ENCODE results near the gene C1RL.

The C1RL gene

GRCh38 chr12:7137908-7138307 is 28.9 kb upstream of the C1RL start:
- no peak for DNase-seq (ENCODE audit: low read depth in 2 of 3, low spot score in 2 of 3)

DNA sequence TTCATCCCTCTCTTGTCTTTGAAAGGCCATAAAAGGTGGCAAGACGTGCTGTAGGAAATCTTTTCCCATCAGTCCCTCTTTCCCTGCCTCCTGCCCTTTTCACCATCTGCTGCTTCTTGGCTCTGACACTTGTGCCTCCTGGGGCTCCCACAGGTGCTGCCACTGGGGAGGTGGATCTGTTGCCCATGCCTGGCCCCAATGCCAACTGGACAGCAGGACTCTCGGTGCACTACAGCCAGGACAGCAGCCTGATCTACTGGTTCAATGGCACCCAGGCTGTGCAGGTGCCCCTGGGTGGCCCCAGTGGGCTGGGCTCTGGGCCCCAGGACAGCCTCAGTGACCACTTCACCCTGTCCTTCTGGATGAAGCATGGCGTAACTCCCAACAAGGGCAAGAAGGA is 27.7 kb upstream of the C1RL start:
- DNase-seq (ENCODE audit: low read depth in 2 of 3, low spot score in 2 of 3): no peak

DNA sequence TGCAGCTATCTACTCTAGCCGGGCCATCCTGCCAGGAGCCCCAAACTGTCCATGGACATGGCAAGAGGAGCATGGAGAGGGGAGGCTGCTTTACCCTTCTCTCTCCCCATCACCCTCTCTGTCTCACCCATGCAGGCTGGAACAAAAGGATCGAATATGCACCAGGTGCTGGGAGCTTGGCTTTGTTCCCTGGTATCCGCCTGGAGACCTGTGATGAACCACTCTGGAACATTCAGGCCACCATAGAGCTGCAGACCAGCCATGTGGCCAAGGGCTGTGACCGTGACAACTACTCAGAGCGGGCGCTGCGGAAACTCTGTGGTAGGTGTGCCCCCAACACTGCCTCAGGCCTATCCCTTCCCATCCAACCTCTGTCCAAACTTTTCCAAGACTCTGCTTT is 27.1 kb upstream of the C1RL start:
- DNase-seq (ENCODE audit: low read depth in 2 of 3, low spot score in 2 of 3): no peak

DNA sequence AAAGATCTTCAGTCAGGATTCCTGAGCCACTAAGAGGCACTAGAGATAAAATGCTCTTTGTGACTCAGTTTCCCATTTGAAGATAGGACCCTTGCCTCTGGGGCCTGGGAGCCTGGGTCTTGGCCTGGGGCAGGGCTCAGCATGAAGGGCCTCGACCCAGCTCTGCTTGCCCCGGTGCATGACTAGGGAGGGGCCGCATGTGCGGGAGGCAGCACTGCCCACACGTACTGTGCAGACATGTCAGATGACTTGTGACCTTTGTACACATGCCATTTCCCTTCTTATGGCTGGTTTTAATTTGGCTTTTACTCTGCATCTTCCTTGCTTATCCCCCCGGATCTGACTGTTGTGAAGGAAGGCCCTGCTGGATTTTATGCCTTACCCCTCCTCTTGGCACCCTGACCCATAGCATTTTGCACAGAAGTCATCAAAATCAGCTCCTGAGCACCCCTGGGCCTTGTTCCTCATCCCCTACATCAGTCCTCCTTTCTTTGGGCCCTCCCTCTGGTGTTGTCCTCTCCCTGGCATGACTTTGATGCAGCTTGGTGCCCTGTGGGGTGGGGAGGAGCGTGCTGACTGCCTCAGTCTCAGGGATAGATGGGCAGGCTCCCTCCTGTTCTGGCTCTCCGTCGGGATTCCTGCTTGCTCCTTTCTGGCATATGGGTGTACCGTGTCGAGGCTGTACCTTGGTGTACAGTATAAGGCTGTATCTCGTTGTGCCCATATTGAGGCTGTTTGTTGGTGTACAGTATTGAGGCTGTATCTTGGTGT is 25.6 kb upstream of the C1RL start:
- no peak for DNase-seq (ENCODE audit: low read depth in 2 of 3, low spot score in 2 of 3)

GRCh38 chr12:7131502-7131866 is 22.5 kb upstream of the C1RL start:
- DNase-seq (ENCODE audit: low read depth in 2 of 3, low spot score in 2 of 3): no peak

GRCh38 chr12:7130701-7131501 is 21.9 kb upstream of the C1RL start:
- DNase-seq (ENCODE audit: low read depth in 2 of 3, low spot score in 2 of 3): peak; percentile 19 to 38 (median 22)

- peak; percentile 54 to 74 (median 69) for DNase-seq (ENCODE audit: low read depth in 2 of 3, low spot score in 2 of 3)
These were observed 21.1 kb upstream of the C1RL start, which contains the start of gene CLSTN3 for GRCh38 chr12:7129872-7130691. TSS of gene CLSTN3 (plus strand) at chr12:7130371. CDS start at chr12:7130649, 278 bp downstream.

- DNase-seq (ENCODE audit: low read depth in 2 of 3, low spot score in 2 of 3): no peak
These were observed 20.4 kb upstream of the C1RL start for GRCh38 chr12:7129287-7129871.

GRCh38 chr12:7128681-7129286 is 19.8 kb upstream of the C1RL start, which contains the start of gene RBP5:
TSS of gene RBP5 (minus strand) at chr12:7128889. CDS start at chr12:7128775, 114 bp downstream.
- DNase-seq (ENCODE audit: low read depth in 2 of 3, low spot score in 2 of 3): no peak

DNA sequence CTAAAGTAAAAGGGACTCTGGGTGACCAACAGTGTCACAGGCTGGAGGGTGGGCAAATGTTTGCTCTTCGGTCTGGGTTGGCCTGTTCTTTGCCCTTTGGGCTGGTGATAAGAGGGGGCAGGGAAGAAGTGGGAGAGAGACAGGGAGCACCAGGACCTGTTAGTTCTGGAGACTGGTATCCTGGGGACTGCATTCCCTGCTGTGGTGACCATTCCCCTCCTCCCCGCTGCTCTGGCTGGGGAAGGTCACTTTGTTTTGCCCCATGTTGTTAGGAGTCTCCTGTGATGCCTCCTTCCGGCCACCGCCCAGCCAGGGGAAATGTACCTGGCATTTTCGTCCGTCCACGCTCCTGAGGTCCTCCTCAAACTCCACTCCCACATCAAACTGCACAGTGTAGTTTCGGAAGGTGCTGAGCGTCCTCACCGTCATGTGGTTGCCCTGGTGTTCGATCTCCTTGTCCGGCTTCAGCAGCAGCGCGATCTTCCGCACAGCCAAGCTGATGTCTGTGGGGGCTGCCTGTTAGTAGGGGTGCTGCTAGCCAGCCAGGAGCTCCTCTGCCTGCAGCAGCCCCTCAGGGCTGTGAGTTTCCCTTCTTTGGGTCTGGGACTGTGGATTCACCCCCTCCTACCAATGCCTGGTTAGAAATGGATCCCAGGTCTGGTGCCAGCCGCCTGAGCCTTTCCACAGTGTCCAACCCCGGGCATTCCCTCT is 19.1 kb upstream of the C1RL start:
- DNase-seq (ENCODE audit: low read depth in 2 of 3, low spot score in 2 of 3): no peak

DNA sequence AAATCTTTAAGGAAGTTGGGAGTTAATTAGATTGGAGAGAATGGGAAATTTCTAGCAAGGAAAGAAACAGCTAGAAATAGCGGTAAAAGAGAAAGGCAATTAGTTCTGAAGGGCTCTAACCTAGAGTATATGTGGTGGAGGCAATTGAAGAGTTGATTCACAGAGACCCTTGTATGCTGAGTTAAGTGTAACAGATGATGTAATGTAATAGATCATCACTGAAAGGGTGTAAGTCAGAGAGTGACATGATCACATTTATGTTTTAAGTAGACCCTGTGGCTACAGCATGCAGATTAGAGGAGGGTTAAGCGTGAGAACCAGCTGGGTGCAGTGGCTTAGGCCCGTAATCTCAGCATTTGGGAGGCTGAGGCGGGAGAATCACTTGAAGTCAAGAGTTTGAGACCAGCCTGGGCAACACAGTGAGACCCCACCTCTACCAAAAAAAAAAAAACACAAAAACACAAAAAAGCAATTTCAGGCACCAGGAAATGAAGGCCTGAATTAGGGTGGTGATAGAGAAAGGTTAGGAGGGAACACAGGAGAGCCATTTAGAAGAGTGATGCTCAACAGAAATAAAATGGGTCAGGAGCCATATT is 16.7 kb upstream of the C1RL start:
- DNase-seq (ENCODE audit: low read depth in 2 of 3, low spot score in 2 of 3): no peak

- no peak for DNase-seq (ENCODE audit: low read depth in 2 of 3, low spot score in 2 of 3)
These were observed 14.9 kb upstream of the C1RL start for GRCh38 chr12:7123806-7124522.

GRCh38 chr12:7122811-7123769 is 14.1 kb upstream of the C1RL start:
- no peak for DNase-seq (ENCODE audit: low read depth in 2 of 3, low spot score in 2 of 3)

DNA sequence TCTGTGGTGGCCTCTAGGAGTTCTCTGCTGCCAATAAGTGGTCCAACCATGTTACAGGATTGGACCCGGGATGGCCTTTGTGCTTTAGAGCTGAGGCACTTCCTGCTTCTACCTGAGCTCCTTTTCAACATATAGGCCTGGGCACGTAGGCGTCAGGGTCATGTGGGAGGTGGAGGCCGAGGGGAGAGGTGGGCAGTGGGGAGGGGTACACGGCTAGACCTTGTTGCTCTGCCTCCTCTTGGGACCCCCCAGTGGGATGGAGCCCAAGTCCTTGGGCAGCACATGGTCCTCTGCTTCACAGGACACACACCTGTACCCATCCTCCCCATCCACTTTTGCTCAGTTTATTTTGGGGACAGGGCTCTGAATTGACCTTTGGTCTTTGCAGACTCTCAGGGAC is 12.3 kb upstream of the C1RL start:
- no peak for DNase-seq (ENCODE audit: low read depth in 2 of 3, low spot score in 2 of 3)

- no peak for DNase-seq (ENCODE audit: low read depth in 2 of 3, low spot score in 2 of 3)
These were observed 11.2 kb upstream of the C1RL start for GRCh38 chr12:7120166-7120565.

DNA sequence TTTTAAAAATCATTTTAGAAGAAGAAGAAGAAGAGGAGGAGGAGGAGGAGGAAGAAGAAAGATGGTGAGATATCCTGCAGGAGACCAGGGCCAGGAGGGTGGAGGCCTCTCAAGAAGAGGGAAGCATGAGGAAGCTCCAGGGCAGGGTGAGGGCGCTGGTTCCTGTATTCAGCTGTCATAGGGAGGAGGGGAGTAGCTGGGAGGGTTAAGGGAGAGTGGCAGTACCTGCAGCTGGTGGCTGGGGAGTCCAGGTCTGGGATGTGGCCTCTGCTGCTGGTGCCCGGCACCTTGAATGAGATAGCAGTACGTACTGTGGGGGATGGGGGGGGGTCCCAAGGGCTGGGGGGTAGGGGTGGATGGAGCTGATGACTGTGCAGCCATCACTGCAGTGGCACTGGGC is 9.9 kb upstream of the C1RL start:
- DNase-seq (ENCODE audit: low read depth in 2 of 3, low spot score in 2 of 3): no peak

GRCh38 chr12:7117670-7118069 is 8.7 kb upstream of the C1RL start:
- DNase-seq (ENCODE audit: low read depth in 2 of 3, low spot score in 2 of 3): no peak

GRCh38 chr12:7116916-7117315 is 7.9 kb upstream of the C1RL start:
- DNase-seq (ENCODE audit: low read depth in 2 of 3, low spot score in 2 of 3): no peak
